Inferior parietal cortex (tissue), 1 donor: ENCODE data around the gene NHLRC2.

ENCODE experiments used
- DNase-seq: peaks from one replicate; pipeline ENCODE4 v3.0.0-alpha.2; 2016; ENCODE audit errors: extremely low spot score

NHLRC2 gene

GRCh38 chr10:113859261-113859660 lies 4.8 kb downstream of the NHLRC2 start:
- DNase-seq = no peak

DNA sequence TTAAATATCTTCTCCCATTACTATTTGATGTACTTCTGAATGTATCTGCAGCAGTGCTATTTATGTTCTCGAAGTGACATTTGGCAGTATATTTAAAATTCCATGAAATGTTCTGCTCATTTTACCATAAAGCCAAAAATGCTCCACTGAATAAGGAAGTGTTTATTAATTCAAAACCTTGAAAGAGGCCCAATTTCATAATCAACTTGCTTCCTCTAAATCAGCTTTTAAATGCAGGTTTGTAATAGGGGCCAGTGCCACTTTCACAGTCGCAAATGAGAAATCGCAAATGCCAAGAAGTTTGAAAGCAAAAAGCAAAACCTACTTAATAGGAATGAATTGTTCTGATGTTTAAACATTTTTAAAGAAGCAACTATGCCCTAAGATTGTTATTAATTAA lies 11.4 kb downstream of the NHLRC2 start:
- no peak for DNase-seq

- no peak for DNase-seq
These were observed 12.3 kb downstream of the NHLRC2 start for GRCh38 chr10:113866551-113867394.

GRCh38 chr10:113867904-113868303 lies 13.4 kb downstream of the NHLRC2 start:
- DNase-seq = no peak

GRCh38 chr10:113869789-113870188 lies 15.3 kb downstream of the NHLRC2 start:
- no peak for DNase-seq

- no peak for DNase-seq
These were observed 17.9 kb downstream of the NHLRC2 start for GRCh38 chr10:113872139-113873030.

DNA sequence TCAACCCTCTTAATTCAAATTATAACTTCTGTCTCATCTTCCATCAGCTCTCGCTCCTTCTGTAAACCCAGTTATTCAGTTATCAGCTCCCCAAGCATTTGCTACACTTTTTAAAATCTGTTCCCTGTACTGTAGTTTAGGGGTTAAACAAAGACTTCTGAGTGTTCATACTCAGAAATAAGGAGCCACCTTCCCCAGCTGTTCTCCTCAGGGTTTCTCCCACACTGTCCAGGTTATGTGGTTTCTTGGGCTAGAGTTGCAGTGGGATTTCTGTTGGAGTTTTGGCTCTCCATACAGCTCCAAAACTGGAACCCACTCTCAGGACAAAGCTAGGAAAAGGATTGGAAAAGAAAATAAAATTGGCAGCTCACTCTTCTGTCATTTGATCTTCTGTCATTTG lies 20.8 kb downstream of the NHLRC2 start:
- DNase-seq = no peak

DNA sequence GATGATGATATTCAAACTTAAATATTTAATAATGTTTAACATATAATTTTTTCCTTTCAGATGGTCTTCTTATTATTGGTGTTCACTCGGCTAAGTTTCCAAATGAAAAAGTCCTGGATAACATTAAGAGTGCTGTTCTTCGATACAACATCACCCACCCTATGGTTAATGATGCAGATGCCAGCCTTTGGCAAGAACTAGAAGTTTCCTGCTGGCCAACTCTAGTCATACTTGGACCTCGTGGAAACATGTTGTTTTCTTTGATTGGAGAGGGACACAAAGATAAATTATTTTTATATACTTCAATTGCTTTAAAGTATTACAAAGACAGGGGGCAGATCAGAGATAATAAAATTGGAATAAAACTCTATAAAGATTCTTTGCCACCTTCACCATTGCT lies 22.0 kb downstream of the NHLRC2 start:
- DNase-seq = no peak

DNA sequence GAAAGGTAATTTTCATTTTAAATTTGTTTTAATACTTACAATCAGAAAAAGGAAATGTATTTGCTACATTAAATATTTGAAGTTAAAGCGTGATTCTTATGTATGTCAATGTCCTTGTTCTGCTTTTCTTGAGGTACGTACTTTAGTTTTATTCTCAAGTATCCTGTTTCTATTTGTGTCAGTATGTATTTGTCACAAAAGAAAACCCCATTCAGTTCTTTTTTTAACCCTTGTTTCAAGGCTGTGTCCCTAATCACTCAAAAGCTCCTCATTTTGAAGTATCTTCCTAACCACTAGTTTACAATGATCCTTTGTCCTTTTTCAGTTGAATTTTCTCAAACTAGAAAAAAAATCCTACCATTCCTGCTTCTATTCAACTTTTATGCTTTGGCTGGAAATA lies 25.2 kb downstream of the NHLRC2 start:
- no peak for DNase-seq

GRCh38 chr10:113880236-113880635 lies 25.8 kb downstream of the NHLRC2 start:
- DNase-seq = no peak

- DNase-seq = no peak
These were observed 27.8 kb downstream of the NHLRC2 start for GRCh38 chr10:113882240-113882639.

GRCh38 chr10:113889911-113890310 lies 35.5 kb downstream of the NHLRC2 start:
- no peak for DNase-seq

- no peak for DNase-seq
These were observed 36.3 kb downstream of the NHLRC2 start for GRCh38 chr10:113890769-113891168.

DNA sequence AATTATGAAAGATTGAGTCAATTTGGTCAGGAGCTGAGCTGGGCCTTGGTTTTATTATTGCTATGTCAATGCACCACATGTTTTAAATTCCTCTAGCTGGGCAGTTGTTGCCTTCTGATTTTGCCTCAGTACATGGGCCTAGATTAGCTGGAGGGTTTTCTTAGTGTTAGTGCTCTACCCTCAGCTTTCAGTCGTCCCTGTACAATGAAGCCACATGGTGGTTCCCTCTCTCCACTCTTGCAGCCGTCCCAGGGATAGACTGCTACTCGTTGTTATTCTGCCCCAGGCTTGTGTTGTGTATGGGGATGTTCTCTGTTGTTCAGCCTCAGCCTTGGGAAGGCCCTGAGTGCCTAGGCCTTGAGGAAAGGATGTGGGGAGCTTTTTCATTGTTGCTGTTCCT lies 37.0 kb downstream of the NHLRC2 start:
- DNase-seq = peak; percentile 46

GRCh38 chr10:113893570-113893969 lies 39.1 kb downstream of the NHLRC2 start:
- peak; percentile 34 for DNase-seq

DNA sequence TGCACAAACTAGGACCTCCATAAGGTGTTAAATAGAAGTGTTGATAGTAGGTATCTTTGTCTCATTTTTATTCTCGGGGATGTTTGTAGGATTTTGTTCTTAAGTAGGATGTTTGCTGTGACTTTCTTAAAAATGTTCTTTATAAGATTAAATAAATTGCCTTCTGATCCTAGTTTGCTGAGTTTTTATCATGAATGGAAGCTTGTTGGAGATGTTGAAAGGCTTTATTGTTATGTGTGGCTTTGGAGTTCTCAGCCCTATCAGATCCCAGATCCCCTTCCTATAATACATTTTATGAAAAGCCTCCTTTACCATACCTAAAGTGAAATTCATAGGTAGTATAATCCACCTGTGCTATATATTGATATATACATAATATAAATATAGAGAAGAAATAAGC lies 40.1 kb downstream of the NHLRC2 start:
- DNase-seq = peak; percentile 28

- DNase-seq = no peak
These were observed 40.6 kb downstream of the NHLRC2 start for GRCh38 chr10:113895018-113895417.

DNA sequence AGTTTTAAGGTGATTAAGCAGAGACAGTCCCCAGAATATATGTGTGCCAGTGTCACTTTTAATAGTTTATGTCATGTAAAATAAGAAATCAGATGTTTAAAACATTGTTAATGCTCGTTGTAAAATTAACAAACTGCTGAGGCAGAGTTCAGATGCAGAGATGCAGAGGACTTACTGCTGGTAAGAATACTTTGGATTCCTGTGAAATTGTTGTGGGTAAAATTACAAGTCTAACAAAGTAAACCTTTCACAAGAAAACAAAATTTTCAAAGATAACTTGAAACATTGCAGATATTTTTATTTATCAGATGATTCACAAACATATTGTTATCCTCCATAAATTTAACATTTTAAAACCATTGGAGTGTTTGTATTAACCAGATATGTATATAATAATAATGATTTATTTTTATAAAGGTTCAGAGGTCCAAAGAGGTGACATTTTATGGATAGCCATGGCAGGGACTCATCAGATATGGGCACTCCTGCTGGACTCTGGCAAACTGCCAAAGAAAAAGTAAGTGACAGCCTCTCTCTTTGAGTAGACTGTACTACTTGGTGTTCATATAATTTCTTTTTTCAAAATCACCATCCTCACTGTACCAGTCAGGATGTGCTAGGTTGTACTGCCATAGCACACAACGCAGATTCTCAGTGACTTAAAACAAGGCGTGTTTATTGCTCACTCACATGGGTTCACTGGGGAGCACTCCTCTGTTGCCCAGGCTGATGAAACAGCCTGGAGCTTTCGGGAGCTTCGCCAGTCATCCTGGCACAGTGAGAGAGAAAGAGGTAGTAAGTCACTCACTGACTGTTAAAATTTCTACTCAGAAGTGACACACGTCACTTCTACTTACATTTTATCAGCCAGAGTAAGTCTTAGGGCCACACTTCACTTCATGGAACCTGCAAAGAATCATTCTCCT lies 43.5 kb downstream of the NHLRC2 start:
- DNase-seq = no peak

- DNase-seq = peak; percentile 24
These were observed 45.6 kb downstream of the NHLRC2 start for GRCh38 chr10:113899952-113900598.

GRCh38 chr10:113905756-113906155 lies 51.3 kb downstream of the NHLRC2 start:
- no peak for DNase-seq

DNA sequence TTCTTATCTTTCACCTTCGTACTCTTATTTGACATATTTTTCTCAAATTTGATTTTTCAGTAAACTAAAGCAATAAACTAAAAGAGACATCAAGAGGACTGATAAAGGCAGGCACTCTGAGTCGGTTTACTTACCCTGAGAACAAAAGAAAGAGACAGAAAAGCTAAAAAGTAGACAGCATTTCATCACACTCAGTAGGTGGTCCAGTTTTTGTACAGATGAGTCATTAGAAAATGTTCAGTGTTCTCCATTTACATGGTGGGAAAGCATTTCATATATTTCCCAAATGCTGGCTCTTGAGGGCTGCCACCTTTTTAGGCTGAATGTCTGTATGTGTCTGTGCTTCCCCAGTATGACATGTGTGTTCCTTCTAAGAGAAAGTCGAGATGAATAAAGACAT lies 52.7 kb downstream of the NHLRC2 start:
- DNase-seq = no peak
